ENCODE data around the gene PHLPP1. TPM values are rescaled to one million over a fixed set of nuclear protein-coding genes. Genes with fewer than 3 reads are reported as not detected.

PHLPP1 gene
- total RNA-seq, 1 experiment from 2014 or later = 39.9 TPM

DNA sequence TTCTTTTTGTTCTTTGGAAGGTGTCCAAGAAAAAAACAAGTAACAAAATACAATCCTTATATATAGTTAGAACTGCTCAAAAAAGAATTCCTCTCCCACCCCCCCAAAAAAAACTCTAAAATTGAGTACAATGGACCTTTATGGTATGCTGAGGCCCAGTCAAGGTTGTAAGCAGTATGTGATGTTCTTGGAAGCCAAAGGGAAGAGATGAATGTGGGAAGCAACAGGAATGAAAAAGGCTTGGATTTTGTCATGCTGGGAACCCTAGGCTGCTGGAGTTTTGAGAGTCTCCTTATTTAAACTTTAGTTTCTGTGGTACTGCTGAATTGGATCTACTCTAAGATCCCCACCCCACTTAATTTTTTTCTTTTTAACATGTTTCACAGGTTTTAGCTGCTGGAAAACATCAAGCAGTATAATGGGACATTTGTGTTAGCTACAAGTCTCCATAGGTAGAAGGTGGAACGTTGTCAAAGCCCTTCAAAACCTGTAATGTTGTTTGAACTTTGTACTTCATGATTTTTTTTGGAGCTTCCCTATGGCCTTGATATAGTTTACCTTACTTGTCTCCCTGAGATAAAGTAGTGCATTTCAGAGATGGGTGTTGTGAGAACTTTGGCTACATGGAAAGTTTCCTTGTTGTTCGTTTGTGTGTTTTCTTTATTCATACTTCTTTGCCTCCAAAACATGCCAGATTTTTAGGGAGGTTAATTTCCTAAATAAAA lies 57.7 kb downstream of the PHLPP1 start:
- no peak overlapping the region for H2BK5ac ChIP-seq (ENCODE audit: insufficient read length, low read length)
- no peak for DNase-seq
- H3K18ac ChIP-seq (ENCODE audit: insufficient read length, low read depth, low read length) = no peak overlapping the region
- H3K79me2 ChIP-seq (ENCODE audit: insufficient read depth, low read length) = peaks cover 49% of the 10 kb centered on the region; the same call in 1 of the 2 replicates
- H2AFZ ChIP-seq (ENCODE audit: low read length) = no peak overlapping the region
- Mint-ChIP-seq H3K36me3 (ENCODE audit: insufficient read depth in 1 of 3, low read depth in 3 of 3) (peaks cover 2 to 12% (median 9%) of the 10 kb centered on the region in 3 experiments; a peak in 6 of 7 replicates), H3K27me3 (ENCODE audit: low read depth) (no peaks in the 10 kb centered on the region), H3K4me3 (no peak overlapping the region), H3K9me3 (no peaks in the 10 kb centered on the region), H3K27ac (peak overlapping the region; percentile 42 to 77 (median 73); a peak in 4 of 7 replicates), H3K4me1 (peaks cover 37 to 38% of the 10 kb centered on the region in 2 experiments)
- H3K23ac ChIP-seq (ENCODE audit: insufficient read length, low read depth, low read length) = no peak overlapping the region
- no peak overlapping the region for H3K27ac ChIP-seq (ENCODE audit: insufficient read length, low read depth, low read length)
- H2BK20ac ChIP-seq (ENCODE audit: low read depth, low read length, poor library complexity, severe bottlenecking) = no peak overlapping the region
- no peaks in the 10 kb centered on the region for H3K9me3 ChIP-seq (ENCODE audit: control insufficient read depth, low read depth, low read length)
- no peaks in the 10 kb centered on the region for H3K27me3 ChIP-seq (ENCODE audit: insufficient read depth, low read length)
- no peak overlapping the region for H2AK5ac ChIP-seq (ENCODE audit: insufficient read length, low read length)
- H2BK120ac ChIP-seq (ENCODE audit: low read depth, low read length, poor library complexity, severe bottlenecking) = no peak overlapping the region
- H4K20me1 ChIP-seq (ENCODE audit: control insufficient read depth, insufficient read depth, insufficient read length) = no peaks in the 10 kb centered on the region
- no peak overlapping the region for H4K91ac ChIP-seq (ENCODE audit: insufficient read length, low read depth, low read length)
- H3T11ph ChIP-seq (ENCODE audit: low read length) = no peak overlapping the region
- H3K23me2 ChIP-seq (ENCODE audit: insufficient read length, low read depth, low read length, poor library complexity, severe bottlenecking) = no peaks in the 10 kb centered on the region
- H3K56ac ChIP-seq (ENCODE audit: insufficient read length, low read depth, low read length) = no peak overlapping the region
- no peak overlapping the region for H3K14ac ChIP-seq (ENCODE audit: insufficient read depth, low read length)
- no peak overlapping the region for H3K9ac ChIP-seq (ENCODE audit: extremely low read depth, insufficient read length, low read length)
- no peak overlapping the region for H4K8ac ChIP-seq (replicated peaks; ENCODE audit: insufficient read length, low read depth, low read length)
- no peak overlapping the region for H2BK12ac ChIP-seq (ENCODE audit: insufficient read length, low read depth, low read length)
- no peak overlapping the region for H2BK15ac ChIP-seq (ENCODE audit: low read depth, low read length)
- no peak overlapping the region for H3K4me2 ChIP-seq (ENCODE audit: insufficient read depth, insufficient read length, low read length)
- TF ChIP-seq, protein P1, sequence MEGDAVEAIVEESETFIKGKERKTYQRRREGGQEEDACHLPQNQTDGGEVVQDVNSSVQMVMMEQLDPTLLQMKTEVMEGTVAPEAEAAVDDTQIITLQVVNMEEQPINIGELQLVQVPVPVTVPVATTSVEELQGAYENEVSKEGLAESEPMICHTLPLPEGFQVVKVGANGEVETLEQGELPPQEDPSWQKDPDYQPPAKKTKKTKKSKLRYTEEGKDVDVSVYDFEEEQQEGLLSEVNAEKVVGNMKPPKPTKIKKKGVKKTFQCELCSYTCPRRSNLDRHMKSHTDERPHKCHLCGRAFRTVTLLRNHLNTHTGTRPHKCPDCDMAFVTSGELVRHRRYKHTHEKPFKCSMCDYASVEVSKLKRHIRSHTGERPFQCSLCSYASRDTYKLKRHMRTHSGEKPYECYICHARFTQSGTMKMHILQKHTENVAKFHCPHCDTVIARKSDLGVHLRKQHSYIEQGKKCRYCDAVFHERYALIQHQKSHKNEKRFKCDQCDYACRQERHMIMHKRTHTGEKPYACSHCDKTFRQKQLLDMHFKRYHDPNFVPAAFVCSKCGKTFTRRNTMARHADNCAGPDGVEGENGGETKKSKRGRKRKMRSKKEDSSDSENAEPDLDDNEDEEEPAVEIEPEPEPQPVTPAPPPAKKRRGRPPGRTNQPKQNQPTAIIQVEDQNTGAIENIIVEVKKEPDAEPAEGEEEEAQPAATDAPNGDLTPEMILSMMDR (conservative IDR thresholded peaks at IDR 0.05) = no peak
- H3K4me1 ChIP-seq (ENCODE audit: insufficient read depth, low read length) = peaks cover 8% of the 10 kb centered on the region
- H3K4ac ChIP-seq (ENCODE audit: low read depth, low read length) = no peak overlapping the region
- no peaks in the 10 kb centered on the region for H3K79me1 ChIP-seq (ENCODE audit: insufficient read depth, low read depth, low read length, poor library complexity, severe bottlenecking)
- H4K5ac ChIP-seq (ENCODE audit: insufficient read length, low read depth, low read length) = no peak overlapping the region
- WGBS (ENCODE audit: extremely low coverage, insufficient read length, low lambda C conversion rate) = no CpG with 5 or more reads among the region's 2 CpGs

Data from H9 (cell line).